Osteoblast (primary cell): ENCODE results near the gene CACNA1D. TPM values are rescaled to one million over a fixed set of nuclear protein-coding genes. Genes with fewer than 3 reads are reported as not detected.

ENCODE experiments used
- DNase-seq: peaks from one replicate; pipeline ENCODE4 v3.0.0; 2011; ENCODE audit warnings: low spot score, mixed read lengths; ENCODE audit not compliant: insufficient read length; ENCODE audit errors: missing footprints
- H2AFZ ChIP-seq: 2 replicates; pipeline ENCODE4 v1.6.0; 2011; ENCODE audit warnings: mild to moderate bottlenecking, low read length
- H3K27ac ChIP-seq: 2 replicates; pipeline ENCODE4 v1.5.1; 2011; ENCODE audit warnings: mild to moderate bottlenecking, low read depth, low read length, moderate library complexity
- H3K27me3 ChIP-seq: 2 replicates; pipeline ENCODE4 v1.6.0; 2012; ENCODE audit warnings: mild to moderate bottlenecking, control low read depth, inconsistent platforms, low read length, moderate library complexity; ENCODE audit not compliant: insufficient read depth
- H3K36me3 ChIP-seq: 2 replicates; pipeline ENCODE4 v1.5.1; 2011; ENCODE audit warnings: mild to moderate bottlenecking, low read length, control low read depth, moderate library complexity; ENCODE audit not compliant: insufficient read depth
- H3K4me1 ChIP-seq: 2 replicates; pipeline ENCODE4 v1.5.1; 2011; ENCODE audit warnings: mild to moderate bottlenecking, low read length, control low read depth, moderate library complexity; ENCODE audit not compliant: insufficient read depth
- H3K4me2 ChIP-seq: 2 replicates; pipeline ENCODE4 v1.6.0; 2011; ENCODE audit warnings: mild to moderate bottlenecking, low read length; ENCODE audit not compliant: insufficient read depth
- H3K4me3 ChIP-seq: fragments of 200-600 bp; sonication (generic); 3 replicates; pipeline ENCODE4 v1.5.1; 2012; ENCODE audit warnings: mild to moderate bottlenecking, low read length, inconsistent platforms; ENCODE audit not compliant: insufficient read depth
- H3K79me2 ChIP-seq: 2 replicates; pipeline ENCODE4 v1.6.0; 2012; ENCODE audit warnings: mild to moderate bottlenecking, low read length, control low read depth, inconsistent platforms; ENCODE audit not compliant: insufficient read depth
- H3K9me3 ChIP-seq: 2 replicates; pipeline ENCODE4 v1.5.1; 2011; ENCODE audit warnings: low read depth, low read length, control low read depth
- H4K20me1 ChIP-seq: 2 replicates; pipeline ENCODE4 v1.6.0; 2012; ENCODE audit warnings: mild to moderate bottlenecking, low read length, control low read depth; ENCODE audit not compliant: insufficient read depth
- total RNA-seq: library from RNA; depleted of rRNA; stranded (reverse); fragments of >200 nt; gene quantifications from 2 replicates; pipeline ENCODE4 v1.2.3, GENCODE V29; 2012
- TF ChIP-seq, protein P1 (sequence below): IDR thresholded peaks from 2 replicates; pipeline ENCODE4 v1.5.1; 2011; ENCODE audit warnings: mild to moderate bottlenecking, low read depth, low read length, moderate library complexity; ENCODE audit errors: extremely low read depth

CACNA1D gene
- total RNA-seq, 1 donor: under 0.01 TPM

DNA sequence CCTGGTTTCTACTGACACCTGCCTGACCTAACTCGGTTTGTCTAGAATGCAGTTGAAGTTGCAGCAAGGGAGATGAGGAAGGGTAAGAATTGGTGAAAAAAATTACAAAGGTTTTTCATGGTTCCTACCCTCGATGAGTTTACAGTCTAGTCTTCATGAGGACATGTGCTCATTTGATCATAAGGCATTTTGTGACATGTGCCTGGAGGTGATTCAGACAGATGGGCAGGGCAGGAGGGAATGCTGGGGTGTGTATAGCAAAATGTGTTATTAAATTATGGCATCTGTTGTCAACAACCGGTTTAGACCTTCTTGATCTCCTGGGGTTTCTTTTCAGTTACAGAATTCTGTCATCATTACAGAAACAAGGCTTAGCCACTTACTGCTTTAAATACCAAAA is 101.2 kb downstream of the CACNA1D start:
- no peaks in the 10 kb centered on the region for H3K4me1 ChIP-seq
- no peak overlapping the region for H2AFZ ChIP-seq
- no peaks in the 10 kb centered on the region for H3K9me3 ChIP-seq
- TF ChIP-seq, protein P1, sequence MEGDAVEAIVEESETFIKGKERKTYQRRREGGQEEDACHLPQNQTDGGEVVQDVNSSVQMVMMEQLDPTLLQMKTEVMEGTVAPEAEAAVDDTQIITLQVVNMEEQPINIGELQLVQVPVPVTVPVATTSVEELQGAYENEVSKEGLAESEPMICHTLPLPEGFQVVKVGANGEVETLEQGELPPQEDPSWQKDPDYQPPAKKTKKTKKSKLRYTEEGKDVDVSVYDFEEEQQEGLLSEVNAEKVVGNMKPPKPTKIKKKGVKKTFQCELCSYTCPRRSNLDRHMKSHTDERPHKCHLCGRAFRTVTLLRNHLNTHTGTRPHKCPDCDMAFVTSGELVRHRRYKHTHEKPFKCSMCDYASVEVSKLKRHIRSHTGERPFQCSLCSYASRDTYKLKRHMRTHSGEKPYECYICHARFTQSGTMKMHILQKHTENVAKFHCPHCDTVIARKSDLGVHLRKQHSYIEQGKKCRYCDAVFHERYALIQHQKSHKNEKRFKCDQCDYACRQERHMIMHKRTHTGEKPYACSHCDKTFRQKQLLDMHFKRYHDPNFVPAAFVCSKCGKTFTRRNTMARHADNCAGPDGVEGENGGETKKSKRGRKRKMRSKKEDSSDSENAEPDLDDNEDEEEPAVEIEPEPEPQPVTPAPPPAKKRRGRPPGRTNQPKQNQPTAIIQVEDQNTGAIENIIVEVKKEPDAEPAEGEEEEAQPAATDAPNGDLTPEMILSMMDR: no peak
- no peak overlapping the region for H3K4me3 ChIP-seq
- H3K27ac ChIP-seq: no peak overlapping the region
- no peaks in the 10 kb centered on the region for H4K20me1 ChIP-seq
- no peaks in the 10 kb centered on the region for H3K79me2 ChIP-seq
- no peaks in the 10 kb centered on the region for H3K27me3 ChIP-seq
- no peak overlapping the region for H3K4me2 ChIP-seq
- no peak for DNase-seq
- no peaks in the 10 kb centered on the region for H3K36me3 ChIP-seq

GRCh38 chr3:53597136-53597915 is 102.9 kb downstream of the CACNA1D start:
- Histone ChIP-seq H3K4me2 (no peak overlapping the region), H4K20me1 (no peaks in the 10 kb centered on the region), H3K79me2 (no peaks in the 10 kb centered on the region), H2AFZ (no peak overlapping the region), H3K36me3 (no peaks in the 10 kb centered on the region), H3K4me1 (no peaks in the 10 kb centered on the region), H3K27me3 (no peaks in the 10 kb centered on the region), H3K27ac (no peak overlapping the region), H3K4me3 (no peak overlapping the region), H3K9me3 (no peaks in the 10 kb centered on the region)
- TF ChIP-seq, protein P1: no peak
- no peak for DNase-seq

DNA sequence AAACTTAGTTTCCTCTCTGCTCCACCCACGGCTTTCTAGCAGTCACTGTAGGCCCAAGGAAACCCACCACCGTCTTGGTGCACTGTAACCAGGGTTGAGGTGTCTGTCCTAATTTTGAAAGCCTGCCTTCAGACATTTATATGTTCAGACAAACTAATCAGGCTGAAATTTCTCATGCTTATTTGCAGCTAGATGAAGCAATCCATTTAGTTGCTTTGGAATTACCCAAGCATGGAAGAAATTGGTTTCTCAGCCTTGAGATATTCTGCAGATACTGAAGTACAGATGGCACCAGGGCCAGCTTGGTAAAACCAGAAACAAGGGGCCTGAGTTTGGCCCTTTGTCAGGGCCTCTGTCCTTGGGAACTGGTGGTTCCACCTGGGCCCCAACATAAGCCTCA is 105.4 kb downstream of the CACNA1D start:
- no peak for DNase-seq
- H3K27me3 ChIP-seq: no peaks in the 10 kb centered on the region
- no peaks in the 10 kb centered on the region for H3K4me1 ChIP-seq
- H2AFZ ChIP-seq: no peak overlapping the region
- H3K4me2 ChIP-seq: no peak overlapping the region
- no peak overlapping the region for H3K27ac ChIP-seq
- H4K20me1 ChIP-seq: no peaks in the 10 kb centered on the region
- TF ChIP-seq, protein P1: no peak
- no peaks in the 10 kb centered on the region for H3K79me2 ChIP-seq
- H3K4me3 ChIP-seq: no peak overlapping the region
- H3K36me3 ChIP-seq: no peaks in the 10 kb centered on the region
- H3K9me3 ChIP-seq: no peaks in the 10 kb centered on the region

- TF ChIP-seq, protein P1: no peak
- Histone ChIP-seq H3K79me2 (no peaks in the 10 kb centered on the region), H3K36me3 (no peaks in the 10 kb centered on the region), H3K9me3 (no peaks in the 10 kb centered on the region), H3K27me3 (no peaks in the 10 kb centered on the region), H3K4me2 (no peak overlapping the region), H3K4me1 (no peaks in the 10 kb centered on the region), H4K20me1 (no peaks in the 10 kb centered on the region), H3K4me3 (no peak overlapping the region), H3K27ac (no peak overlapping the region), H2AFZ (no peak overlapping the region)
- no peak for DNase-seq
Measured at GRCh38 chr3:53602866-53603265, 108.5 kb downstream of the CACNA1D start.
